Neural crest cell (in vitro differentiated cells): ENCODE measurements around the gene RFX6. TPM values are rescaled to one million over a fixed set of nuclear protein-coding genes. Genes with fewer than 3 reads are reported as not detected.

ENCODE experiments used
- DNase-seq: peaks from one replicate; pipeline ENCODE4 v3.0.0; 2021; ENCODE audit warnings: low read depth, mixed read lengths, low spot score
- H3K27ac Mint-ChIP-seq: one replicate; pipeline ENCODE4 v1.8.0; 2021; ENCODE audit warnings: mild to moderate bottlenecking, mixed read lengths; ENCODE audit not compliant: unreplicated experiment
- H3K27me3 Mint-ChIP-seq: 2 replicates; pipeline ENCODE4 v1.8.0; 2021; ENCODE audit warnings: low read depth, mild to moderate bottlenecking, mixed read lengths
- H3K36me3 Mint-ChIP-seq: 2 replicates; pipeline ENCODE4 v1.8.0; 2021; ENCODE audit warnings: low read depth, mild to moderate bottlenecking, mixed read lengths
- H3K4me1 Mint-ChIP-seq: 2 replicates; pipeline ENCODE4 v1.8.0; 2021; ENCODE audit warnings: mixed read lengths
- H3K4me3 Mint-ChIP-seq: one replicate; pipeline ENCODE4 v1.8.0; 2021; ENCODE audit warnings: mild to moderate bottlenecking, mixed read lengths
- H3K9me3 Mint-ChIP-seq: 2 replicates; pipeline ENCODE4 v1.8.0; 2021; ENCODE audit warnings: mixed read lengths
- CTCF ChIP-seq: fragments of 200-600 bp; sonication (generic); conservative IDR thresholded peaks from 2 replicates; pipeline ENCODE4 v1.5.0; 2021; ENCODE audit warnings: antibody characterized with exemption, mild to moderate bottlenecking
- total RNA-seq: library from RNA; stranded (reverse); gene quantifications from 2 replicates; pipeline ENCODE4 v1.2.1, GENCODE V29; 2021

The RFX6 gene
- total RNA-seq, 1 donor from 2014 or later = not detected

DNA sequence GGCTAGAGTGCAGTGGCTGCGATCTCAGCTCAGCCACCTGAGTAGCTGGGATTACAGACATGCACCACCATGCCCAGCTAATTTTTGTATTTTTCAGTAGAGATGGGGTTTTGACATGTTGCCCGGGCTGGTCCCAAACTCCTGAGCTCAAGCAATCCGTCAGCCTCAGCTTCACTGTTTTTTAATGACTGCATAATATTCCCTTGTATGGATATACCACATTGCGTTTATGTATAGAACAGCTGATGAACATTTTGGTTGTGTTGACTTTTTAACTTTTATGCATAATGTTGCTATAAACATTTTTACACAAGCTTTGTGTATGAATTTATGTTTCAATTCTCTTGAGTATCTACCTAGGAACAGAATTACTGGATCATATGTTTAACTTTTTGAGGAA is 4.3 kb upstream of the RFX6 start:
- Mint-ChIP-seq H3K9me3 (peaks cover 6% of the 10 kb centered on the region), H3K4me1 (peaks cover 13% of the 10 kb centered on the region), H3K36me3 (peaks cover 3% of the 10 kb centered on the region), H3K27ac (no peak overlapping the region), H3K4me3 (no peak overlapping the region), H3K27me3 (peaks cover 59% of the 10 kb centered on the region)
- DNase-seq = no peak
- TF ChIP-seq CTCF = no peak

DNA sequence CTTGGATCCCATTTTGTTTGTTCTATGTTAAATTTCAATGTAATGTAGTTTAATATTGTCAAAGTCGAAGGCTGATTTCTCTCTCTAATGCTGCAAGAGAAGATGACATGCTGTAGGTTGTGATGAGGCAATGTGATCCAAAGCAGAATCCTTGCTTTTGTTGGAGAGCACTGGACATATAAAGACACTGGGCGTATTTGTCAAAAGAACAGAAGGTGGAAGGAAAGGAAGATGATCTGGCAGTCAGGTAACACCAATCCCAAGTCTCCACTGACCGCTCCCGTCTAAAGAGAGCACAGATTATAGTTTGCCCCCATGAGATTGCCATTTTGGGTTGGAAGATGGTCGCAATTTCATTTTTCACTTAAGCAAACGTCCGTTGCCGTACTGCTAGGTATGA is 935 bp upstream of the RFX6 start:
- TF ChIP-seq CTCF = no peak
- peaks cover 6% of the 10 kb centered on the region for H3K9me3 Mint-ChIP-seq
- peaks cover 15% of the 10 kb centered on the region for H3K4me1 Mint-ChIP-seq
- DNase-seq = no peak
- peaks cover 82% of the 10 kb centered on the region for H3K27me3 Mint-ChIP-seq
- no peak overlapping the region for H3K27ac Mint-ChIP-seq
- peak overlapping the region; percentile 3 for H3K4me3 Mint-ChIP-seq
- peaks cover 3% of the 10 kb centered on the region for H3K36me3 Mint-ChIP-seq

DNA sequence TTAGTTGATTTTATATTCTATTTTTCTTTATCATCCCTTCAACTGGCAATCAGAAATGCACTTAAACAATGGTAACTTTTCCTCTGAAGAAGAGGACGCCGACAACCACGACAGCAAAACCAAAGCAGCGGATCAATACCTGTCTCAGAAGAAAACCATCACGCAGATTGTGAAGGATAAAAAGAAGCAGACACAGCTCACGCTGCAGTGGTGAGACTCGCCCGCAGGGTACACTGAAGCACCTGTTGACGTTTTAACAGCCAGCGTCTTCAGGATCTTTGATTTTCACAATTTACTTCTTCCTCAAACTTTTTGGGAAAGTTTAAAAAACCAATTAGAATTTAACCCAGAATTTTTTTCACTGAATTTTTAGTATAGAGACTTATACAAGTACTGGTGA is 701 bp downstream of the RFX6 start:
- peaks cover 3% of the 10 kb centered on the region for H3K36me3 Mint-ChIP-seq
- no peak for TF ChIP-seq CTCF
- DNase-seq = no peak
- no peak overlapping the region for H3K27ac Mint-ChIP-seq
- H3K27me3 Mint-ChIP-seq = peaks cover 88% of the 10 kb centered on the region
- peaks cover 15% of the 10 kb centered on the region for H3K4me1 Mint-ChIP-seq
- peaks cover 3% of the 10 kb centered on the region for H3K9me3 Mint-ChIP-seq
- H3K4me3 Mint-ChIP-seq = peak overlapping the region; percentile 16

GRCh38 chr6:116881236-116881635 is 4.2 kb downstream of the RFX6 start:
- Mint-ChIP-seq H3K27ac (no peak overlapping the region), H3K4me1 (peaks cover 11% of the 10 kb centered on the region), H3K27me3 (peaks cover 71% of the 10 kb centered on the region), H3K4me3 (no peak overlapping the region), H3K36me3 (no peaks in the 10 kb centered on the region), H3K9me3 (no peaks in the 10 kb centered on the region)
- peak; percentile 52 for TF ChIP-seq CTCF
- DNase-seq = no peak

DNA sequence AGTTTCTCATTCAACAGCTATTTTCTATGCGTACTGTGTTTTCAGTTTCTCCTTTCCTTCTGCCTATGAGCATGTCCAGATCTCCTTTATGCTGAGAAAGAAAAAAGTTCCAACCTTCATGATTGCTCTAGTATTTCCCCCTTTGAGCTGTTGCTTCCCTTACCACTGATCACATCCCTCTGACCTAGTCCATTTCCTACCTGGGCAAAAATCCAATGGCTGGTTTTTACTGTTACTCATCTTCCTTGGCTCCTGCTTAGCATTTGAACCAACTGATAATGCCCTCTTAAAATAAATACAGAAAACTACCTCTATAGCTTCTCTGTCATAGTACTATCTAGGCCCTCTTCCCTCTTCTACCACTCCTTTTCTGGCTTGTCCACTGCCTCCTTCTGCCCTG is 6.0 kb downstream of the RFX6 start:
- H3K27me3 Mint-ChIP-seq = peaks cover 68% of the 10 kb centered on the region
- DNase-seq = no peak
- no peak overlapping the region for H3K4me3 Mint-ChIP-seq
- no peak for TF ChIP-seq CTCF
- no peak overlapping the region for H3K27ac Mint-ChIP-seq
- H3K36me3 Mint-ChIP-seq = no peaks in the 10 kb centered on the region
- H3K4me1 Mint-ChIP-seq = no peaks in the 10 kb centered on the region
- H3K9me3 Mint-ChIP-seq = no peaks in the 10 kb centered on the region

DNA sequence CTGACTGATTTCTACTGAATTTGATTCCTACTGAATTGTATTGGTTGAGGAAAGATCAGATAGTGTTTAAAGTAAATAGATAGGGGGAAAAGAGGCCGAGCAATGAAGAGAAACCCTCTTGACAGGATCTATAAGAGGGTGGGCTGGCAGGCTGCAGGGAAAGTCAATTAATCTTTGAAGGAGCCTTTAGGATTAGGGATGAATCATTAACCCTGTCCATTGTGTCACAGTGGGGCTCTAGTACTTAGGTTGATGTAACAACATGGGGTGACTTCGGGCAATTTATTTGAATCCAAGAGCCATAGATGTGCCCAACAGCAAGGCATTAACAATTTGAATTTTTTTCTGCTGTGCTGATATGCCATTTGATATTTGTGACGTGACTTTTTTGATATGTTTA is 7.5 kb downstream of the RFX6 start:
- Mint-ChIP-seq H3K4me1 (no peaks in the 10 kb centered on the region), H3K27ac (no peak overlapping the region), H3K9me3 (no peaks in the 10 kb centered on the region), H3K36me3 (no peaks in the 10 kb centered on the region), H3K27me3 (peaks cover 66% of the 10 kb centered on the region), H3K4me3 (no peak overlapping the region)
- DNase-seq = no peak
- TF ChIP-seq CTCF = no peak
